Measurements from ENCODE around the gene PLA2R1. TPM values are rescaled to one million over a fixed set of nuclear protein-coding genes. Genes with fewer than 3 reads are reported as not detected.
"Not testable (repeated sequence)": the region's sequence is repeated elsewhere in the genome, so short reads cannot be mapped to it uniquely, and the experiment has no call there.

The PLA2R1 gene
- total RNA-seq, 1 donor from 2014 or later = 2.1 TPM

DNA sequence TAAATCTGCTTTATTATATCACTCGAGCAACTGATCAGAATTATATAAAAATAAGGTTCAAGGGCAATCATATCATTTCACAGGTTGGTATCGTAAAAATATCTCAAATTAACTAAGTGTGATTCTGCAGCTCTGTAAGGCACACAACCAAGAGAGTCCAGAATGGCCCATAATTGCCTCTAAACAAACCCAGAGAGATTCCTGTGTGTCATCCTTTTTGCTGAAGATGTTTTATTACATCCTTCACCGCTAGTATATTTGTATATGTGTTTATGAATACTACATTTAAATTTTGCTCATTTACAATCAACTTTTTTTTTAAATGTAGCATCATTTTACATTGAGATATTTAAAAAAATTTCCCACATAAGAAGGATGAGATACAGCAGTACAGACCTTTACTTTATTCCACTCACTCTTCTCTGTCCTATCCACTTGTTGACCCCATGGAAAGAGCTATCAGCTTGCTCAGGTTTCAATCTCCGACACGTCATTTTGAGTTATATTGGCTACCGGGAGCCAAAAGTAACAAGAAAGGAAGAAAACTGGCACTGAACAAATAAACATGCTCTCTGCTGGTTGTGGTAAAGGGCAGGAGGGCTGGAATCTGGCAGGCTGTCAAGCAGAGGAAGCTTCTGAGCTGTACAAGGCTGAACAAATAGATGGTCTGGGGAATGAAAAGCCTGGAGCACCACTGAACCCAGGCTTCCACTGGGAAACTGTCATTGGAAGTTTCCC is 23.1 kb downstream of the PLA2R1 start:
- no peak for TF ChIP-seq CTCF (IDR thresholded peaks at IDR 0.05; ENCODE audit: insufficient read depth, low read length, severe bottlenecking)
- H3K36me3 ChIP-seq (ENCODE audit: control insufficient read depth, insufficient read depth, low read length) = peaks cover 2% of the 10 kb centered on the region
- DNase-seq (ENCODE audit: low read depth) (peak; percentile 67), FAIRE-seq (no peak)
- no peak overlapping the region for H3K4me3 ChIP-seq (ENCODE audit: low read depth, low read length)
- H3K27me3 ChIP-seq (ENCODE audit: control insufficient read depth, insufficient read depth, low read length) = no peaks in the 10 kb centered on the region

GRCh38 chr2:160038662-160039061 is 23.8 kb downstream of the PLA2R1 start:
- not testable (repeated sequence) for FAIRE-seq

DNA sequence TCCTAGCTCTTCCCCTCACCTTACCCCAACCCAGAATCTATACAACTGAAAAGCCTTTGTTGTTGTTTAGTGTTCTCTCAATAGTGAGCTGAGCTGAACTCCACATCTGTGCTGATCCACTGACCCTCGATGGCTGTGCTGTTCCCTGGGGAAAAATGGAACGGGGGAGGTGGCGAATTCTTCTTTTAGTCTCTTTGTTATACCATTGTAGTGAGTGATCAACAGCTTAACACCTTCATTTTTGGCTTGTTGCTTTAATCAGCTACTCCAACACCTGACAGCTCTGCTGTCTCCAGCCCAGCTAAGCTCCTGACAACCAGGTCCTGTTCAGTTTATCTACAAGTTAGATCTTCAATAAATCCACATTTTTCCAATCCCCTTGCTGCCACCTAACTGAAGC is 25.7 kb downstream of the PLA2R1 start:
- peaks cover 2% of the 10 kb centered on the region for H3K36me3 ChIP-seq (ENCODE audit: control insufficient read depth, insufficient read depth, low read length)
- DNase-seq (ENCODE audit: low read depth) = no peak
- no peak for FAIRE-seq
- H3K4me3 ChIP-seq (ENCODE audit: low read depth, low read length) = no peak overlapping the region
- H3K27me3 ChIP-seq (ENCODE audit: control insufficient read depth, insufficient read depth, low read length) = no peaks in the 10 kb centered on the region
- TF ChIP-seq CTCF (IDR thresholded peaks at IDR 0.05; ENCODE audit: insufficient read depth, low read length, severe bottlenecking) = no peak

More at GRCh38 chr2:160038662-160039061, 23.8 kb downstream of the PLA2R1 start:
- not testable (repeated sequence) for DNase-seq (ENCODE audit: low read depth); H3K27me3 ChIP-seq (ENCODE audit: control insufficient read depth, insufficient read depth, low read length); H3K36me3 ChIP-seq (ENCODE audit: control insufficient read depth, insufficient read depth, low read length); H3K4me3 ChIP-seq (ENCODE audit: low read depth, low read length)

- no peak for TF ChIP-seq CTCF (IDR thresholded peaks at IDR 0.05; ENCODE audit: insufficient read depth, low read length, severe bottlenecking)
- H3K4me3 ChIP-seq (ENCODE audit: low read depth, low read length) = no peak overlapping the region
- DNase-seq (ENCODE audit: low read depth) = no peak
- H3K27me3 ChIP-seq (ENCODE audit: control insufficient read depth, insufficient read depth, low read length) = no peaks in the 10 kb centered on the region
- no peak for FAIRE-seq
- no peaks in the 10 kb centered on the region for H3K36me3 ChIP-seq (ENCODE audit: control insufficient read depth, insufficient read depth, low read length)
Measured at GRCh38 chr2:160035125-160035524, 27.3 kb downstream of the PLA2R1 start.

GRCh38 chr2:160034396-160034795 is 28.0 kb downstream of the PLA2R1 start:
- no peaks in the 10 kb centered on the region for H3K27me3 ChIP-seq (ENCODE audit: control insufficient read depth, insufficient read depth, low read length)
- TF ChIP-seq CTCF (IDR thresholded peaks at IDR 0.05; ENCODE audit: insufficient read depth, low read length, severe bottlenecking) = no peak
- FAIRE-seq (peak; percentile 62), DNase-seq (ENCODE audit: low read depth) (no peak)
- no peak overlapping the region for H3K4me3 ChIP-seq (ENCODE audit: low read depth, low read length)
- no peaks in the 10 kb centered on the region for H3K36me3 ChIP-seq (ENCODE audit: control insufficient read depth, insufficient read depth, low read length)

DNA sequence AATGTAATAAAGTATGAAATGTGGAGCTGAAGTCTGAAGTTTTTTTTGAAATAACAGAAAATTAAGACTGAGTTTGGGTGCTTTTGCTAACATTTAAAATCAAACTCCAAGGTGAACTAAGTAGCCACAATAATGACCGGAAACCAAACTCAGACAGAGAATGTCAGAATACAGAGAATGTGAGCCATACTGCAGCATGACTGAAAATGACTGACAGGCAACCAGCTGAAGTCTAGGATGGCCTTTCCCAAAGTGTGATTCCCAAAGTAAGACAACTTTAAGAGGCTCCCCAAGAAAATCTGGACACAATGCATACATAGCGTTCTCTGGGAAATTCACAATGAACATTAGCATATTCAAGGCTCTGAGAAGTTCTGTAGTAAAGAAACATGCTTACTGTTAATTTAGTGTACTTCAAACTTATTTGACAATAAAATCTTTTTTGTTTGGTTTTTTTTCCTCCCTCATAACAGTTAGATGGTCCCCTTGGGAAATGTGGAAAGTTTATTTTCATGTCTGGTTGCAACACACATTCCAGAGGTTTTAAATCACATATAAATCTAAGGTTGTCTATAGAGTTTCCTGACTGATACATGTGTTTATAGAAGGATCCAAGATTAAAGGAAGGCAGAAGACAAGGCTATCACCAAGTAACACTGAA is 28.6 kb downstream of the PLA2R1 start:
- DNase-seq (ENCODE audit: low read depth) (peak; percentile 31), FAIRE-seq (no peak)
- no peak overlapping the region for H3K4me3 ChIP-seq (ENCODE audit: low read depth, low read length)
- no peaks in the 10 kb centered on the region for H3K27me3 ChIP-seq (ENCODE audit: control insufficient read depth, insufficient read depth, low read length)
- no peak for TF ChIP-seq CTCF (IDR thresholded peaks at IDR 0.05; ENCODE audit: insufficient read depth, low read length, severe bottlenecking)
- H3K36me3 ChIP-seq (ENCODE audit: control insufficient read depth, insufficient read depth, low read length) = no peaks in the 10 kb centered on the region
